HS-27A (cell line): ENCODE data around the gene THOC5.
"Not testable (repeated sequence)": the region's sequence is repeated elsewhere in the genome, so short reads cannot be mapped to it uniquely, and the experiment has no call there.

Experiments
- DNase-seq: peaks from one replicate; pipeline ENCODE4 v3.0.0-alpha.2; 2012; ENCODE audit warnings: low read depth, missing footprints

THOC5 gene

DNA sequence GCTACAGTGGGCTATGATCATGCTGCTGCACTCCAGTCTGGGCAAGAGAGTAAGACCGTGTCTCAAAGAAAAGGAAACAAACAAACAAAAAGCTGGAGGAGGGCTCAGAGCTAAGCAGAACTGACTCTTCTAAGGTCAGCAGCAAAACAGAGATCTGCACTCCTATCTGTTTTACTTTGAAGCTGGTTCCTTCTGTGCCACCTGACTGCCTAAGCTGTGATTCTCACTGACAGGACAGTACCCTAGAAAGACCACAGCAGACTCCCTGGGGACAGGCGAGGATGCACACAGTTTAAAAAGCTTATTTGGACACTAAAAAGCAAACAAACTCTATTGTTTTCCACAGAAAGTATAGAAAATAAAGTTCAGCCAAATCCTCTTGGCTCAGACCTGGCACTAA lies 43.0 kb downstream of the THOC5 start:
- DNase-seq: no peak

DNA sequence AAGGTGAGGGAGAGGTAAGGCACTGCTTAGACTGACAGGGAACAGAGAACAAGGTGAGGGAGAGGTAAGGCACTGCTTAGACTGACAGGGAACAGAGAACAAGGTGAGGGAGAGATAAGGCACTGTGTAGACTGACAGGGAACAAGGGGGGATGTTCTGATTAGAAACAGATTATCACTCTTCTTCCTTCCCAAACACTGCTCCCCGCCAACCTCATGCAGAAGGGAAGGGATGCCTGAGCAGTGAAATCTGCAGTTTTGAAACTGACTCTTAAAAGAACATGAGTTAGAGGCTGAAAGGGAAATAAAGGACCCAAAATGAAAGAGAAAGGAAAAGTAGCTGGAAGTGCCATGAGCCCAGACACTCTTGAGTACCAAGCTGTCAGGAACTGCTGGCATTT lies 43.7 kb downstream of the THOC5 start:
- DNase-seq: no peak

DNA sequence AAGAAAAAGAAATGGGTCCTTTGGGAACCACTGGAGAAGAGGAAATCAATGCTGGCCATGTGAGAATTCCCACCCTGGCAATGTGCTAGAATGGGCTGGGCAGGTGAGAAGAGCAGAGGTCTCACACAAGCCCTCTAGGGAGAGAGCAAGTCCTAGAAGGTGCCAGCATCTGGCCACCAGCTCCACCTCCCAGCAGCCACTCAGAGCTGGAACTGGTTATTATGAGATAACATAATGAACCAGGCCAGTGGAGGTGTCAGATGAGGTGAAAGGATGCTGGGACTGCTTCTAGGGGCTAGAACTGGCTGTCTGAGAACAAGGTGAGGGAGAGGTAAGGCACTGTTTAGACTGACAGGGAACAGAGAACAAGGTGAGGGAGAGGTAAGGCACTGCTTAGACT lies 44.3 kb downstream of the THOC5 start:
- no peak for DNase-seq

DNA sequence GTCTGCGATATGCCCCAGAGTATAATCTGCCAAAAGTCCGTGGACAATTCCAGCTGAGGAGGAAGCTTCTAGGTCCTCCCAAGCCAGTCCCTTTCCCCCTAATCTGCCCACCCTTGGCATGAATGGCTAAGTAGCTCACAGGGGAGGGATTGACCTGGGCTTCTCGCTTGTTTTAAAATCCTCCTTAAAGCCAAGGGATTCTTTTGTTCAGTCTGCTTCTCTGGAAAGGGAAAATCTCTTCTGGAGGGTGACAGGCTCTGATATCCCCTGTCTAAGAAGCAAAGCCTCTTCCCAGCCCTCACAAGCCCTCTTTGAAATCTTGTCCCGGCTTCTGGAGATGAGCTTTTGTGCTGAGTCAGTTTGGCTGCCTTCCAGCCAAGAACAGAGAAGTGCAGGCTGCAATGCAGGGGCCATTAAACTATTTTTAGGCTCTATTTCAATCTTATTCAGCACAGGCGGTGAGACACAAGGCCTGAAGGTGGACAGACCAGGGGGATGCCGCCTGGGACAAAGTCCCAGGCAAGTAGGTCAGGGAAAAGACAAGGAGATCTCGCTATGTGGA lies 49.7 kb downstream of the THOC5 start:
- DNase-seq: no peak

DNA sequence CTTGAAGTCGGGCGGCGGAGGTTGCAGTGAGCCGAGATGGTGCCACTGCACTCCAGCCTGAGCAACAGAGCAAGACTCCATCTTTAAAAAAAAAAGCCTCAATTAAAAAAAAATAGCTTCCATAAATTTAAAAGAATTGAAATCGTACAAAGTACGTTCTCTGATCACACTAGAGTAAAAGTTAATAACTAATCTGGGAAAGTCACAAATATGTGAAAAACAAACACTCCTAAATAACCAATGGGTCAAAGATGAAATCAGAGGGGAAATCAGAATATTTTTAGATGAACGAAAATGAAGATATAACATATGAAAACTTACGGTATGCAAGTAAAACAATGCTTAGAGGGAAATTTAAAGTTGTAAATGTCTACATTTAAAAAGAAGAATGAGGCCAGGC lies 53.7 kb downstream of the THOC5 start:
- DNase-seq: no peak

DNA sequence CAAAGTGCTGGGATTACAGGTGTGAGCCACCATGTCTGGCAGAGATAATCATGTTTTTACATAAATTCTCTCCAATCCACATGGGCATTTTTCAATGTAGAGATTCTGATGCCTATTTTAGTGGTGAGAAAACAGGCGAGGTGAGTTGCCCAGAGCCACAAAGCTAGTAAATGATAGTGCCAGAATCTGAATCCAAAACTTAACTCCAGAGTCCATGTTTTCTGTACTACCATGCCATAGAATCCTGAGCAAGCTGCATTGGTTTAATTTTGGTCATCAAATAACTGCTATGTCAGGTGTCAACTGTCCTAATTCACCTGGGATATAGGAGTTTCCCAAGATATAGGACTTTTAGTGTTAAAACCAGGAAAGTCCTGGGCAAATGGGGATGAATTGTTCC lies 59.9 kb downstream of the THOC5 start:
- no peak for DNase-seq

DNA sequence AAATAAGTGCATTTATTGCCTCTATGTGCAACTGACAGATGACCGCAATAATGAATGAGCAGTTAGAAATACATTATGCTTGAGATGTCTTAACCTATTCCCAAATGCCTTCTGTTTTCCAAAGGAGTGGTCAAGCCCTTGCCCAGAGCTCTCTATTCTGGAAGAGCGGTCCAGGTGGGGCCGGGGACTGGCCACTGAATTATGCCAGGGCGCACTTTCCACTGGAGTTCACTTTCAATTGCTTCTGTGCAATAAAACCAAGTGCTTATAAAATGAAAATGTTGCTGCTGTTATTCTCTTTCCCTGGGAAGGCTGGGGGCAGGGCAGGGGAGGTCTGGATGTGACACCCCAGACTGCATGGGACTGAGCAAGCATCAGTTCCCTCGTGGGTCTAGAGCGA lies 62.5 kb downstream of the THOC5 start:
- DNase-seq: no peak

DNA sequence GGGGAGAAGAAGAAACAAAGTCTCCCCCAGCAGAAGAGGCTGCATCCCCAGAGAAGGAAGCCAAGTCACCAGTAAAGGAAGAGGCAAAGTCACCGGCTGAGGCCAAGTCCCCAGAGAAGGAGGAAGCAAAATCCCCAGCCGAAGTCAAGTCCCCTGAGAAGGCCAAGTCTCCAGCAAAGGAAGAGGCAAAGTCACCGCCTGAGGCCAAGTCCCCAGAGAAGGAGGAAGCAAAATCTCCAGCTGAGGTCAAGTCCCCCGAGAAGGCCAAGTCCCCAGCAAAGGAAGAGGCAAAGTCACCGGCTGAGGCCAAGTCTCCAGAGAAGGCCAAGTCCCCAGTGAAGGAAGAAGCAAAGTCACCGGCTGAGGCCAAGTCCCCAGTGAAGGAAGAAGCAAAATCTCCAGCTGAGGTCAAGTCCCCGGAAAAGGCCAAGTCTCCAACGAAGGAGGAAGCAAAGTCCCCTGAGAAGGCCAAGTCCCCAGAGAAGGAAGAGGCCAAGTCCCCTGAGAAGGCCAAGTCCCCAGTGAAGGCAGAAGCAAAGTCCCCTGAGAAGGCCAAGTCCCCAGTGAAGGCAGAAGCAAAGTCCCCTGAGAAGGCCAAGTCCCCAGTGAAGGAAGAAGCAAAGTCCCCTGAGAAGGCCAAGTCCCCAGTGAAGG lies 64.3 kb downstream of the THOC5 start:
- DNase-seq: not testable (repeated sequence)

DNA sequence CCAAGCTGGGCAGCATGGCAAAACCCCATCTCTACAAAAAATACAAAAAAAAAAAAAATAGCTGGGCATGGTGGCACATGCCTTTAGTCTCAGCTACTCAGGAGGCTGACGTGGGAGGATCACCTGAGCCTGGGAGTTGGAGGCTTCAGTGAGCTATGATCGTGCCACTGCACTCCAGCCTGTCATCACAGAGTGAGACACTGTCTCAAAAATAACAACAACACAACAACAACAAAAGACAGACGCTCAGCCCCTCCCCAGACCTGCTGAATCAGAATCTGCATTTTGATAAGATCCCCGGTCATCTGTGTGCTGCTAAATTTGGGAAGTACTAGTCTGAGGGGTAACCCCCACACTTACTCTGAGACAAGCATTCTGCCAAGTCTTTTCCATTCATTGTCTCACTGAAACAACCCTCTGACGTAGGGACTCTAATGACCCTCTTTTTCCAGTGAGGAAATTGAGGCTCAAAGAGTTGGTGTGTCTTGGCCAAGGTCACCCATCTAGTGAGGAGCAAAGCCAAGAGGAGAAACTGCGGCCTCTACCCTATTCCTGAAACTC lies 66.1 kb downstream of the THOC5 start:
- no peak for DNase-seq

DNA sequence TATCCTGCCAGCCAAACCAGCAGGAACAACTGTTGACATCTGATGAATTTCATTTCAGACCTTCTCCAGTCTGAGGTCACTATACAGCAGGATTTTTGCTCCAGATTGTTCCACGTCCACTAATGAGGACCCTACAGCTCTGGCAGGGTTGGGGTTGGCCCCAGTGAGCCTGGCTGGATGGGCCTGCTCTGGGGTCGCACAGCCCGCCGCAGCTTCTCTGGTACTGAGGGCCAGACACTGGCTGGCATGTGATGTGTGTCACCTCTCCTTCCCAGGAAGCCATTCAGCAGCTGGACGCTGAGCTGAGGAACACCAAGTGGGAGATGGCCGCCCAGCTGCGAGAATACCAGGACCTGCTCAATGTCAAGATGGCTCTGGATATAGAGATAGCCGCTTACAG lies 68.1 kb downstream of the THOC5 start:
- DNase-seq: no peak

DNA sequence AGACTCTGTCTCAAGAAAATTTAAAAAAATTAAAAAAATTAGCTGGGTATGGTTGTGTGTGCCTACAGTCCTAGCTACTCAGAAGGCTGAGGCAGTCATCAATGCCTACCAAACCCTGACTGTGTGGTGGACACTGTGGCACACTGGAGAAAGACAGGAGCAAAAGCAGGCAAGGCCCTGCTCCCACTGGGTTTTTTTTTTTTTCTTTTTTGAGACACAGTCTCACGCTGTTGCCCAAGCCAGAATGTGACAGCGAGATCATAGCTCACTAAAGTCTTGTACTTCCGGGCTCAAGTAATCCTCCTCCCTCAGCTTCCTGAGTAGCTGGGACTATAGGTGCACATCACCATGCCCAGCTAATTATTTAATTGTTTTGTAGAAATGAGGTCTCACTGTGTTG lies 68.9 kb downstream of the THOC5 start:
- no peak for DNase-seq

DNA sequence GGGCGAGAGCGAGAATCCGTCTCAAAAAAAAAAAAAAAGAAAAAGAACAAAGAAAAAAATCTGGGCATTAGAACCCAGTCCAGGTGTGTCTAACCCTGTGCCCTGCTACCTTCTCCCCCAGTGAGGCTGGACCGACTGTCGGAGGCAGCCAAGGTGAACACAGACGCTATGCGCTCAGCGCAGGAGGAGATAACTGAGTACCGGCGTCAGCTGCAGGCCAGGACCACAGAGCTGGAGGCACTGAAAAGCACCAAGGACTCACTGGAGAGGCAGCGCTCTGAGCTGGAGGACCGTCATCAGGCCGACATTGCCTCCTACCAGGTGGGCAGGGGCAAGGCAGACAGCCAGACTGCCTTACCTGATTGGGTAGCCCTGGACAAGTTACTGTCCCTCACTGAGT lies 70.3 kb downstream of the THOC5 start:
- DNase-seq: no peak

DNA sequence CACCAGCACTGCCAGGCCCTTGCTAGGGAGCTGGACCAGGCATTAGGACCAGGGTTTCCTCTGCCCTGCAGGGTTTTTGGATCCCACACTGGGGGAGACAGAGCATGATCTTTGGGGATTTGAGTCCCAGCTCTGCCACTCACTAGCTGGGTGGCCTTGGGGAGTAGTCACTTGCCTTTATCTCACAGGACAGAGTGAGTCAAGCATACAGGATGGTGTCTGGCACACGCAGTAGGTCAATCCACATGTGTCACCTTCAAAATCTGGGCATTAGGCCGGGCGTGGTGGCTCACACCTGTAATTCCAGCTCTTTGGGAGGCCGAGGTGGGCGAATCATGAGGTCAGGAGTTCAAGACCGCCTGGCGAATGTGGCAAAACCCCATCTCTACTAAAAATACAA lies 70.8 kb downstream of the THOC5 start:
- DNase-seq: no peak

DNA sequence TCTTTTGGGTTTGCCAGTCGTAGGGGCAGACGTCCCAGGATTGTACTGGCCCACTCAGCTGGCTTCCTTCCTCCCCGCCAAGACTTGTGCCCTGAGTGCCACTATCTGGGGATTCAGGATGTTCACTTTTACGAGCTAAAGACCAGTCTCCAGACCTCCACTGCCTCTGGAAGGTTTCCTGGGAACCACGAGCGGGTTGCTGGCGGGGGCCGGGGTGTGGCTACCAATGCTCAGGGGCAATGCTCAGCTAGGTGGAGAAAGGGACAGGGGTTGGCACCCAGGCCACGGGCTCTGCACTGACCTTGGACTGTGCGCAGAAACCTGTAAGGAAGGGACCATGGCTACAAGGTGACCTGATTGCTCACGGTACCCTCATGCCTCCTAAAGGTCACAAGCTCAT lies 71.3 kb downstream of the THOC5 start:
- DNase-seq: no peak

DNA sequence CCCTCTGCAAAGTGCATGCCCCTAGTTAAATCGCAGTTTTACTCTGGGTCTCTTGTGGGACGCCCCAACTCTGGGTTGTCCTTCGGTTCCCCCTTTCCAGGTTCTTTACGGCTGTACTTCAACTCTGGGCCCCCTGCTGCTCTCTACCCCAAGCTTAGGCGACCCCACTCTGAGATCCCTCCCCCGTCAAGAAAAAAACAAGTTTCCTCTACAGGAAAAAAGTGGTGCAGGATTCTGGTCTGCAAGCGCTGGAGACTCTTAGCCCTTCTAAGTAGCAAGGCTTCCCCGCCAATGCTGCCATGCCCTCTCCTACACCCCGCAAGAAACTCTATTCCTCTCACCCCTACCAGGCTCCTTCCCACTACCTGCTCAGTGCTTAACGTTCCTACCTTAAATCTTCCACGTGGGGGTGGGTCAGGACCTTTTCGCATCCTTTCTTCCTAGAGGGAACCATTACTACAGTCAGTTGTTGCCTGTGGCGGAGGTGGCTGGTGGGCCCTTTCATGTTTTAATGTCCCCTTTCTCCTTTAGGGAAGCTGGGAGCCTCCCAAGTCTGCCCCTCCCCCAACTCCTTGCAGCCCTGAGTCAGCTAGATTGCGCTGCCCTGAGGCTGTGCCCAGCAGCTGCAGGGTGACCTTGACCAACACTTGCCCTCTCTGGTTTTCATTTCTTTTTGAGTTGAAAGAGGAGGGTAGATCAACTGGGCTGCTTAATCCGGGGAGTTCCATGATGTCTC lies 72.1 kb downstream of the THOC5 start:
- peak; percentile 20 for DNase-seq

DNA sequence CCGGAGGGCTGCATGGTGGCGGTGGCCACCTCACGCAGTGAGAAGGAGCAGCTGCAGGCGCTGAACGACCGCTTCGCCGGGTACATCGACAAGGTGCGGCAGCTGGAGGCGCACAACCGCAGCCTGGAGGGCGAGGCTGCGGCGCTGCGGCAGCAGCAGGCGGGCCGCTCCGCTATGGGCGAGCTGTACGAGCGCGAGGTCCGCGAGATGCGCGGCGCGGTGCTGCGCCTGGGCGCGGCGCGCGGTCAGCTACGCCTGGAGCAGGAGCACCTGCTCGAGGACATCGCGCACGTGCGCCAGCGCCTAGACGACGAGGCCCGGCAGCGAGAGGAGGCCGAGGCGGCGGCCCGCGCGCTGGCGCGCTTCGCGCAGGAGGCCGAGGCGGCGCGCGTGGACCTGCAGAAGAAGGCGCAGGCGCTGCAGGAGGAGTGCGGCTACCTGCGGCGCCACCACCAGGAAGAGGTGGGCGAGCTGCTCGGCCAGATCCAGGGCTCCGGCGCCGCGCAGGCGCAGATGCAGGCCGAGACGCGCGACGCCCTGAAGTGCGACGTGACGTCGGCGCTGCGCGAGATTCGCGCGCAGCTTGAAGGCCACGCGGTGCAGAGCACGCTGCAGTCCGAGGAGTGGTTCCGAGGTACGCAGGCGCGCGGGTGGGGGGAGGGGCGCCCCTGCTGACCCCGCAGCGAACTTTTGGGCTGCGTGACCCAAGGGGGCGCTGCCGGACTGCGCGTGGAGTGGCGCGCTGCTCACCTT lies 72.9 kb downstream of the THOC5 start:
- DNase-seq: peak; percentile 81

DNA sequence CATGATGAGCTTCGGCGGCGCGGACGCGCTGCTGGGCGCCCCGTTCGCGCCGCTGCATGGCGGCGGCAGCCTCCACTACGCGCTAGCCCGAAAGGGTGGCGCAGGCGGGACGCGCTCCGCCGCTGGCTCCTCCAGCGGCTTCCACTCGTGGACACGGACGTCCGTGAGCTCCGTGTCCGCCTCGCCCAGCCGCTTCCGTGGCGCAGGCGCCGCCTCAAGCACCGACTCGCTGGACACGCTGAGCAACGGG lies 73.4 kb downstream of the THOC5 start:
- DNase-seq: no peak

DNA sequence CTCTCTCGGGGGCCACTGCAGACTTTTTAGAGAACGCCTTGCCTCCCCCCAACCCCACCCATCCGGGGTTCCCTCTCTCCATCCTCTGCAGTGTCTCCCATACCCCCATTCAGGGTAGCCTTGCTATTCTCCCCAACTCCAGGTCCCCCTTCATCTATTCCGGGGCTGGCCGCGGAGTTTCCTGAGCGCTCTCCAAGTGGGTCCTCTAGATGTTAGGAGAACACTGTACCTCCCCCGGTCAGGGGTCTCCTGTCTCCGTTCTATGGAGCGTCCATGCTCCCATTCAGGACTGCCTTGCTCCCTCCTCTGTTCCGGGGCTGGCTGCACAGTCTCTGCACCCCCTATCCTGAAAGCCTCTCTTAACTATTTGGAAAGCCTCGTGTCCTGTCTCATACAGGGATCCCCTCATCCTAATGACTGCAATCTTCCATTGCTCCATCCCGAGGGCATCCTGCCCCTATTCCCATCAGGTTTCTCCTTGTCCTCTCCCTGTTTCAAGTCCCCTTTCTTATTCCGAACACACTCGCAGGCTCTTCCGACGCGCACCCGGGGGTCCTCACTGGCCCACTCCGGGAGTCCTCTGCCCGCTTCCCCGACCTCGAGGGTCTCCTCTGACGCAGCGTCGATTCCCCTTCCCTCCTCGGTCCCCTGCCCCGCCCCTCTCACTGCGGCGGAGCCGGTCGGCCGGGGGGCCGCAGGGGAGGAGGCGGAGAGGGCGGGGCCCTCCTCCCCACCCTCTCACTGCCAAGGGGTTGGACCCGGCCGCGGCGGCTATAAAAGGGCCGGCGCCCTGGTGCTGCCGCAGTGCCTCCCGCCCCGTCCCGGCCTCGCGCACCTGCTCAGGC lies 73.9 kb downstream of the THOC5 start, which contains the start of gene NEFH:
TSS of gene NEFH (plus strand) at position 802 of the 845 bp plus-strand sequence. CDS start 45 bp downstream, outside the sequence.
- no peak for DNase-seq

DNA sequence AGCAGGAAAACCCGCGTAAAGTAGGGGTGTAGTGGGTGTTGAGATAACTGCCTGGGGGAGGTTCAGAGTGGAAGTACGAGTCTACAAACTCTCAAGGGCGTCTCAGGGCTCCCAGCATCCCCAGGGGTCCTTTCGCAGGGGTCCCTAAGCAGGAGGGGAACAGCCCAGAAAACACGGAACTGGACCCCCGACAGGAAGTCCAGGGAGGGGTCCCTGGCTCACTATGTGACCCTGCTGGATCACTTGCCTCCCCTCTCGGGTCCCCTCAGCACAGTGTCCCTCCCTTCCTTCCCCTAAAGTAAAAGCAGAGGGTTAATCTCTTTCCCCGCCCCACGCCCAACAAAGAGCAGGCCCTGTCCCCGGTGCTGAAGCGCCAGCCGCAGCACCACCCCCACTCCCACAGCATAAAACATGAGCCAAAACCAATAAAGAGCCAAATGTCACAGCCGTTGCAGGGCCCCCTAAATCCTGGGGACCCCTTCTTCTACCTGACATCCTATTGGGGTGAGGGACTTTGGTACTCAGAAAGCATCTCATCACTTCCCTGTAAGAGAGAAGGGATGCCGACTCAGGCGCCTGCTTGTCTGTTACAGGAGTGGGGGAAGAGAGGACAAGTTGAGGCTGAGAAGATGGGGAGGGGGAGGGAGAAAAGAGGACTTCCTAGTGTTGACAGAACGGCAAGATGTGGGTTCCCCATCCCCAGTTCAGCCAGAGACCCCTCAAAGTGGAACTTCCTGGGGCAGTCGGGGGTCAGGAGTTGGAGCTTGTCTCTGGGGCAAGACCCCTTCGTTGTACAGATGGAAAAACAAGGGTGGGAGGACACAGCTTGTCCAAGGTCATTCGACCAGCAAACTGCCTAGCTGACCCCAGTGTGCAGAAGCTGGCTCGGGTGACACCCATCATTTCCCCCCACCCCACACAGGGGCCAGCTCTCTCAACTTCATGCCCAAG lies 75.0 kb downstream of the THOC5 start:
- DNase-seq: no peak

DNA sequence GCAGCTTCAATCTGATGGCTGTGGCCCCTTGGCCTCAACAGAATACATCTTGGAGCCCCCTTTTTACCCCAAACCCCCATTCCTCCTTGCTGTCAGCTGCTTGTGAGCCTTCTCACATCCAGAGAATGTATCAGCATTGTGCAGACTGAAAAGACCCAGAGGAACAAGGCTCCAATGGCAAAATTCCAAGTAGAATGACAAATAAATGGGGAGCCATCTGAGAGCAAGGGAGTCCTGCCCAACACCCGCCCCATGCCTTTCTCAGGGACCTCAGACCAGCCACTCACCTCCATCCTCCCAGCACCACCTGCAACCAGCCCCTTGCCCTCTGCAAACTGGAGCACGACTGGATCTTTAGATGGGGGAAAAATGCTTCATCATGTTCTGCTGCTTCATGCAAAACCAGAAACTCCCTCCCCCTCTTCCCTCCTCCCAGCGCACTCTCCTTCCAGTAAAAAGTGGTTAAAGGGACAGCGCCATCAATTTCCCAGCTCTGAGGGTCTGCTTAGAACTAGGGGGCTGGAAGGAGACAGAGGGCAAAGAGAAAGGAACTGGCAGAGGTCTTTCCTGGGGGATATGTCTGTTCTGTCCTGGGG lies 75.7 kb downstream of the THOC5 start:
- no peak for DNase-seq
